K562 (cell line): ENCODE data around the gene SRPRA. TPM values are rescaled to one million over a fixed set of nuclear protein-coding genes. Genes with fewer than 3 reads are reported as not detected.

ENCODE experiments used
- BRF1 ChIP-seq: IDR thresholded peaks from 3 replicates; pipeline ENCODE4 v1.6.1; 2011; ENCODE audit warnings: borderline replicate concordance, mild to moderate bottlenecking; ENCODE audit not compliant: insufficient read length; ENCODE audit errors: extremely low read depth
- E2F6 ChIP-seq, 2 experiments: IDR thresholded peaks; 2 replicates each; pipeline ENCODE4 v1.6.1; 2011; ENCODE audit warnings: borderline replicate concordance in 1 of 2, control low read depth in 1 of 2, low read depth in 1 of 2, low read length in 1 of 2, mild to moderate bottlenecking in 1 of 2, mixed read lengths in 1 of 2, moderate library complexity in 1 of 2; ENCODE audit not compliant: insufficient read depth in 1 of 2, insufficient read length in 1 of 2, poor library complexity in 1 of 2, severe bottlenecking in 1 of 2; ENCODE audit errors: extremely low read depth in 1 of 2
- E4F1 ChIP-seq: fragments of 250-450 bp; sonication (Bioruptor Pico); IDR thresholded peaks from 2 replicates; pipeline ENCODE4 v1.5.0; 2021; ENCODE audit warnings: mild to moderate bottlenecking, borderline replicate concordance
- MCM3 ChIP-seq: fragments of 450-650 bp; IDR thresholded peaks from 2 replicates; pipeline ENCODE4 v1.6.1; 2016
- MECOM ChIP-seq: fragments of 250-450 bp; sonication (Bioruptor Pico); IDR thresholded peaks from 2 replicates; pipeline ENCODE4 v1.8.0; 2022; ENCODE audit warnings: inconsistent platforms
- POLR2B ChIP-seq: fragments of 450-650 bp; IDR thresholded peaks from 2 replicates; pipeline ENCODE4 v1.6.1; 2018; ENCODE audit warnings: low read depth; ENCODE audit not compliant: partially characterized antibody
- ZNF140 ChIP-seq: fragments of 250-450 bp; sonication (Bioruptor Pico); IDR thresholded peaks from 2 replicates; pipeline ENCODE4 v1.8.0; 2021; ENCODE audit warnings: moderate library complexity, mild to moderate bottlenecking, inconsistent platforms
- ZNF436 ChIP-seq: fragments of 250-450, 450-650 bp; sonication (Bioruptor Pico); formaldehyde crosslinking; IDR thresholded peaks from 2 replicates; pipeline ENCODE4 v1.7.0; 2020; ENCODE audit warnings: mild to moderate bottlenecking
- ZNF699 ChIP-seq: fragments of 250-450 bp; sonication (Bioruptor Pico); IDR thresholded peaks from 2 replicates; pipeline ENCODE4 v1.8.0; 2021; ENCODE audit warnings: mild to moderate bottlenecking, moderate library complexity; ENCODE audit not compliant: insufficient replicate concordance
- ZNF740 ChIP-seq, 3 experiments: fragments of 200-800 bp in 1 of 3; sonication (Bioruptor generic) in 1 of 3; sonication (generic) in 1 of 3; formaldehyde crosslinking in 1 of 3; IDR thresholded peaks; 2 replicates each; pipeline versions ENCODE4 v1.6.1 to v1.8.0; 2016 to 2022; ENCODE audit warnings: mild to moderate bottlenecking in 2 of 3, missing compliant biosample characterization in 2 of 3, missing genetic modification characterization in 2 of 3, missing genetic modification reagents in 1 of 3
- polyA plus RNA-seq, 8 experiments: library from polyadenylated mRNA; depleted of rRNA in 4 of 8; stranded (reverse) in 5 of 8; unstranded in 3 of 8; fragments of >200 nt; fragmentation: Nextera tagmentation in 2 of 8; fragmentation: Illumina TruSeq in 1 of 8; extraction: Ambion mirVana in 2 of 8; extraction: Trizol in 1 of 8; gene quantifications; 2 replicates each; pipeline versions ENCODE4 v1.2.1 to v1.2.3, GENCODE V29; 2011 to 2014; ENCODE audit warnings: inconsistent platforms in 1 of 8, missing spikeins in 1 of 8
- total RNA-seq, 7 experiments: library from RNA; depleted of rRNA in 6 of 7; stranded (reverse); fragments of >200 nt in 6 of 7; fragmentation: Illumina TruSeq in 2 of 7; extraction: Trizol in 2 of 7; gene quantifications; 2 replicates each; pipeline versions ENCODE4 v1.2.1 to v1.2.3, GENCODE V29; 2011 to 2021; ENCODE audit warnings: low replicate concordance in 1 of 7

The SRPRA gene
- total and polyA plus RNA-seq, 9 of the 15 experiments (the other 6 are each of a cell fraction or from before 2014, with no cell fraction given) = 33.5 to 124 (median 80.0) TPM

- TF ChIP-seq E2F6 (IDR thresholded peaks at IDR 0.05; ENCODE audit: borderline replicate concordance in 1 of 2, extremely low read depth in 1 of 2, insufficient read depth in 1 of 2, insufficient read length in 1 of 2, low read depth in 1 of 2, low read length in 1 of 2, poor library complexity in 1 of 2, severe bottlenecking in 1 of 2) (no peak), ZNF140 (CRISPR knock-in tag) (no peak), E4F1 (no peak), ZNF699 (CRISPR knock-in tag) (no peak), ZNF436 (CRISPR knock-in tag) (no peak), POLR2B (no peak), BRF1 (no peak), ZNF740 (CRISPR knock-in tag; IDR thresholded peaks at IDR 0.05) (no peak), ZNF740 (tag; IDR thresholded peaks at IDR 0.05) (no peak), MCM3 (no peak), MECOM (CRISPR knock-in tag) (no peak)
Observed at GRCh38 chr11:126293726-126294125, 25.0 kb upstream of the SRPRA start (continued).
